Skeletal muscle tissue (tissue), 4 donors: ENCODE measurements around the gene MRPL20. TPM values are rescaled to one million over a fixed set of nuclear protein-coding genes. Genes with fewer than 3 reads are reported as not detected.

Experiments used
- H3K27ac ChIP-seq: one replicate; pipeline ENCODE4 v1.7.0; 2013; ENCODE audit warnings: mild to moderate bottlenecking, low read depth, low read length, inconsistent platforms
- H3K27me3 ChIP-seq, 3 donors: one replicate each; pipeline ENCODE4 v1.7.0; 2013; ENCODE audit warnings: low read length in 3 of 3; ENCODE audit not compliant: control insufficient read depth in 3 of 3, insufficient read depth in 3 of 3
- H3K36me3 ChIP-seq, 3 donors: one replicate each; pipeline ENCODE4 v1.7.0; 2013; ENCODE audit warnings: low read length in 3 of 3; ENCODE audit not compliant: control insufficient read depth in 3 of 3, insufficient read depth in 3 of 3
- H3K4me1 ChIP-seq, 3 donors: one replicate each; pipeline ENCODE4 v1.7.0; 2013; ENCODE audit warnings: low read length in 3 of 3, mild to moderate bottlenecking in 3 of 3; ENCODE audit not compliant: control insufficient read depth in 3 of 3, insufficient read depth in 3 of 3
- H3K4me3 ChIP-seq, 3 donors: one replicate each; pipeline ENCODE4 v1.7.0; 2013; ENCODE audit warnings: low read length in 3 of 3
- H3K9ac ChIP-seq, 3 donors: one replicate each; pipeline ENCODE4 v1.7.0; 2013; ENCODE audit warnings: low read length in 3 of 3, mild to moderate bottlenecking in 3 of 3, moderate library complexity in 2 of 3, low read depth in 1 of 3
- H3K9me3 ChIP-seq, 3 donors: one replicate each; pipeline ENCODE4 v1.7.0; 2013; ENCODE audit warnings: low read length in 3 of 3; ENCODE audit not compliant: control insufficient read depth in 3 of 3
- total RNA-seq: library from RNA; depleted of rRNA; stranded (reverse); fragments of >200 nt; gene quantifications from one replicate; pipeline ENCODE4 v1.2.3, GENCODE V29; 2014
- donor health status: Osteomylitis.

Gene MRPL20
- total RNA-seq, 1 donor from 2014 or later, result 75.7 TPM

- Histone ChIP-seq H3K36me3 (peaks cover 46 to 51% (median 50%) of the 10 kb centered on the region in 3 donors), H3K9ac (peak within 1 kb of the TSS; percentile 91 to 97 (median 93)), H3K9me3 (no peaks in the 10 kb centered on the region), H3K4me3 (peak within 1 kb of the TSS; percentile 93 to 98 (median 96)), H3K27me3 (no peaks in the 10 kb centered on the region), H3K27ac (peak within 1 kb of the TSS; percentile 85), H3K4me1 (peaks cover 40 to 53% (median 45%) of the 10 kb centered on the region in 3 donors)
Observed at GRCh38 chr1:1399187-1399871, 7.8 kb downstream of the MRPL20 start, which contains the start of gene CCNL2. CCNL2 (minus strand) TSS chr1:1399335; CDS start chr1:1399306, 29 bp downstream.

- Histone ChIP-seq H3K27me3 (no peaks in the 10 kb centered on the region), H3K9ac (peak overlapping the region; percentile 89 to 97 (median 91)), H3K36me3 (peaks cover 50 to 56% (median 52%) of the 10 kb centered on the region in 3 donors), H3K27ac (peak overlapping the region; percentile 85), H3K4me3 (peak overlapping the region; percentile 86 to 94 (median 93)), H3K9me3 (no peaks in the 10 kb centered on the region), H3K4me1 (peaks cover 40 to 54% (median 48%) of the 10 kb centered on the region in 3 donors)
Observed at GRCh38 chr1:1398677-1399186, 8.4 kb downstream of the MRPL20 start.

GRCh38 chr1:1397839-1398523 is 9.1 kb downstream of the MRPL20 start:
- Histone ChIP-seq H3K4me3 (peak overlapping the region; percentile 86 to 94 (median 93)), H3K9me3 (no peaks in the 10 kb centered on the region), H3K27me3 (no peaks in the 10 kb centered on the region), H3K27ac (peak overlapping the region; percentile 85), H3K36me3 (peaks cover 54 to 64% (median 55%) of the 10 kb centered on the region in 3 donors), H3K4me1 (peaks cover 43 to 62% (median 55%) of the 10 kb centered on the region in 3 donors), H3K9ac (peak overlapping the region; percentile 89 to 97 (median 91))

GRCh38 chr1:1395166-1395565 is 11.9 kb downstream of the MRPL20 start:
- peaks cover 58 to 69% (median 64%) of the 10 kb centered on the region in 3 donors for H3K36me3 ChIP-seq
- peak overlapping the region in 1 of 3 donors; percentile 29 for H3K4me3 ChIP-seq
- peak overlapping the region in 1 of 3 donors; percentile 45 for H3K9ac ChIP-seq
- H3K27me3 ChIP-seq, result no peaks in the 10 kb centered on the region
- no peaks in the 10 kb centered on the region for H3K9me3 ChIP-seq
- peaks cover 38 to 45% (median 43%) of the 10 kb centered on the region in 3 donors for H3K4me1 ChIP-seq
- no peak overlapping the region for H3K27ac ChIP-seq

GRCh38 chr1:1394116-1394515 is 13.0 kb downstream of the MRPL20 start:
- Histone ChIP-seq H3K9ac (no peak overlapping the region), H3K9me3 (no peaks in the 10 kb centered on the region), H3K36me3 (peaks cover 69 to 79% (median 73%) of the 10 kb centered on the region in 3 donors), H3K4me3 (no peak overlapping the region), H3K4me1 (peaks cover 33 to 38% (median 38%) of the 10 kb centered on the region in 3 donors), H3K27me3 (no peaks in the 10 kb centered on the region), H3K27ac (peak overlapping the region; percentile 19)

GRCh38 chr1:1393428-1393827 is 13.7 kb downstream of the MRPL20 start:
- Histone ChIP-seq H3K9me3 (no peaks in the 10 kb centered on the region), H3K4me1 (peaks cover 31 to 37% (median 36%) of the 10 kb centered on the region in 3 donors), H3K9ac (peak overlapping the region in 1 of 3 donors; percentile 19), H3K4me3 (no peak overlapping the region), H3K27me3 (no peaks in the 10 kb centered on the region), H3K36me3 (peaks cover 72 to 80% (median 74%) of the 10 kb centered on the region in 3 donors), H3K27ac (peak overlapping the region; percentile 19)

- no peak overlapping the region for H3K27ac ChIP-seq
- peak overlapping the region in 1 of 3 donors; percentile 19 for H3K9ac ChIP-seq
- H3K4me1 ChIP-seq, result peaks cover 26 to 33% (median 32%) of the 10 kb centered on the region in 3 donors
- no peaks in the 10 kb centered on the region for H3K27me3 ChIP-seq
- no peak overlapping the region for H3K4me3 ChIP-seq
- H3K36me3 ChIP-seq, result peaks cover 73 to 80% (median 76%) of the 10 kb centered on the region in 3 donors
- H3K9me3 ChIP-seq, result no peaks in the 10 kb centered on the region
Observed at GRCh38 chr1:1393014-1393413, 14.1 kb downstream of the MRPL20 start.

- H3K4me3 ChIP-seq, result no peak overlapping the region
- H3K36me3 ChIP-seq, result peaks cover 79 to 84% (median 83%) of the 10 kb centered on the region in 3 donors
- peaks cover 15 to 24% (median 21%) of the 10 kb centered on the region in 3 donors for H3K4me1 ChIP-seq
- no peak overlapping the region for H3K27ac ChIP-seq
- H3K9ac ChIP-seq, result no peak overlapping the region
- H3K27me3 ChIP-seq, result no peaks in the 10 kb centered on the region
- H3K9me3 ChIP-seq, result no peaks in the 10 kb centered on the region
Observed at GRCh38 chr1:1391225-1391624, 15.9 kb downstream of the MRPL20 start.

- Histone ChIP-seq H3K4me1 (peaks cover 14 to 24% (median 20%) of the 10 kb centered on the region in 3 donors), H3K27me3 (no peaks in the 10 kb centered on the region), H3K4me3 (no peak overlapping the region), H3K36me3 (peaks cover 84 to 87% (median 87%) of the 10 kb centered on the region in 3 donors), H3K9me3 (no peaks in the 10 kb centered on the region), H3K9ac (no peak overlapping the region), H3K27ac (no peak overlapping the region)
Observed at GRCh38 chr1:1390675-1391074, 16.4 kb downstream of the MRPL20 start.
